Right renal pelvis (tissue), 4 donors: ENCODE measurements around the gene RGS7. TPM values are rescaled to one million over a fixed set of nuclear protein-coding genes. Genes with fewer than 3 reads are reported as not detected.
"Not testable (repeated sequence)": the region's sequence is repeated elsewhere in the genome, so short reads cannot be mapped to it uniquely, and the experiment has no call there.

Experiments
- DNase-seq, 4 donors: peaks; one replicate each; pipeline ENCODE4 v3.0.0-alpha.2; 2013; ENCODE audit warnings: low read depth in 4 of 4, low spot score in 3 of 4, missing footprints in 1 of 4
- polyA plus RNA-seq, 4 donors: library from polyadenylated mRNA; unstranded; fragments of 120-200 nt; gene quantifications; one replicate each; pipeline ENCODE4 v1.2.1, GENCODE V29; 2013; ENCODE audit not compliant: insufficient read length in 4 of 4

RGS7 gene
- polyA plus RNA-seq, 4 donors = 5.3 to 6.5 (median 6.2) TPM

GRCh38 chr1:240806200-240806745 lies 550.7 kb downstream of the RGS7 start:
- no peak for DNase-seq

DNA sequence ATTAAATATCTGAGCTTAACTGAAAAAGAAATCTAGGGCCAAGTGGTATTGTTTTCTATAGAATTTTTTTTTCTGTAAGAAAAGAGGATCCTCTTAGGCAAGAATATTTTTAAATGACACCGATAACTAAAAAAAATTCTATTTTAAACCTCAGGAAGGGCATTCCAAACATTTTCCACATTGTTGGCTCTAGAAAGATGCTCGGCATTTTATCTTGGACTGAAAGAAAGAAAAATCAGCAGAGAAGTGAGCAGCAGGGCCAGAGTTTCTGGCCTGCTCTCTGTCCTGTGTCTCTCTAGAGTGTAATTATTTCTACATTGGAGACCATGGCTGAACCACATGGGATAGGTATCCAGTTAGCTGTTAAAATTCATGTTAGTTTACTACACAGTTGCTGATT lies 552.5 kb downstream of the RGS7 start:
- no peak for DNase-seq

- no peak for DNase-seq
Measured at GRCh38 chr1:240803151-240803550, 553.9 kb downstream of the RGS7 start.

DNA sequence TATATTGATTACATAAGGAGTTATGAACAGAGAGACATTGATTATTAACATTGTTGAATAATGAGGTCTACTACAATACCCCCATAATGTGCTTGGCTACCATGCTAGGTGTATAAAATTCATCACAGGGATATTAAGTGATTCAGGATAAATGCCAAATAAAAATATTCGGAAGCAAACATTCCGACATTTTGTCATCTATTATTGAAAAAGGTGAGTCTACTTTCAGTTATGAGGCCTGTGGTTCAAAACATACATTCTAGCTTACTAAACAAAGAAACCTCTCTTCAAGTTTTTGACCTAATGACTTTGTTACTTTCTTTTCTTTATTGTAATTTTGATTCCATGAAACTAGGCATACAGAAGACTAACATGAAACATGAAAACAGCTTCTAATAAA lies 554.7 kb downstream of the RGS7 start:
- DNase-seq = no peak

- no peak for DNase-seq
Measured at GRCh38 chr1:240801442-240801841, 555.6 kb downstream of the RGS7 start.

- no peak for DNase-seq
Measured at GRCh38 chr1:240800291-240800690, 556.7 kb downstream of the RGS7 start.

DNA sequence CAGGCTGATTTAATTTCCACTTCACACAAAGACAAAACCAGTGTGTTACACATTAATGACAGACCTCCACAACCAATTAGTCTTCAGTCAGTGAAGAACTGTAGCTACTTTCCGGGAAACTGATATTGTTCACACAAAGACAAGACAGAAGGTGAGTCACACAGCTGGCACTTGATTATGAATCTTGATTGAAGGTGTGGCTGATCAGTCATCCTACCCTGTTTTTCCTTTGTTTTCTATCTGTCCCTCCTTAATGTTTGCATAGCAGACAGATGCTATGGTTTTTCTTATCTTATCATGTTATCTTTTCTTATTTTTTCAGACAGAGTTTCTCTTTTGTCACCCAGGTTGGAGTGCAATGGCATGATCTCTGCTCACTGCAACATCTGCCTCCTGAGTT lies 560.0 kb downstream of the RGS7 start:
- DNase-seq = no peak

DNA sequence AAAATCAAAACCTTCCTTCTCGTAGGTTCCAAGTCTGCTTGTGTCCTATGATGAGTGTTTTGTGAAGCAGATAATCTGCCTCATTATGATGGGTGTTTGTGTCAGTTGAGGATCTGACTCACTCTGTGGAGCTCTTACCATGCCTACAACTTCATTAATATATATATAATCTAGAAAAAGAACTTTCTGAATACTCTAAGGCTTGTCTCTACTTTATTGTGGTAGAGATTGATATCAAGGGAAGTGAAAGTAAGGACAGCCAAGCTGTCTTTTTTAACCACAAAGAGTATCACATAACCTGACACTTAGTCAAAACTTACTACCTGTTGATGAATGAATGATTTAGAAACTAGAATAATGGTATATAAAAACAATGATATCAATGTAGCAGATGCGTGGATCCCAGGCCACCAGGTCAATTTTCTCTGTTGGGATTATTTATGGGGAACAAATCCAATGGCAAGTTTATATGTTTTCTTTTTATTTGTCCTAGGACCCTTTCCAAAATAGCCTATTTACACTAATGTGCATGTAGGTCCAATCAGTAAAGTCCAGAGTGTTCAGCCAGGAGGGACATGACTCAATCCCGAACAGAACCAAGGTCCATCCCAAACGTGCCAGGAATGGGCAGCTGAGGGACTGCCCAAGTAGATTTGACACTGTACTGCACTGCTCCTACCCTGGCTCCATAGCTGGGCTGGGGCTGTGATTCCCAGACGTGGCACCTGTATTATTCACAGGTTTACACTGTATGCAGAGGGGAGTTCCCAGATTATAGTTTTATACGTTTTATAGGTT lies 562.8 kb downstream of the RGS7 start:
- DNase-seq = no peak

GRCh38 chr1:240792915-240793529 lies 564.0 kb downstream of the RGS7 start:
- DNase-seq = no peak

DNA sequence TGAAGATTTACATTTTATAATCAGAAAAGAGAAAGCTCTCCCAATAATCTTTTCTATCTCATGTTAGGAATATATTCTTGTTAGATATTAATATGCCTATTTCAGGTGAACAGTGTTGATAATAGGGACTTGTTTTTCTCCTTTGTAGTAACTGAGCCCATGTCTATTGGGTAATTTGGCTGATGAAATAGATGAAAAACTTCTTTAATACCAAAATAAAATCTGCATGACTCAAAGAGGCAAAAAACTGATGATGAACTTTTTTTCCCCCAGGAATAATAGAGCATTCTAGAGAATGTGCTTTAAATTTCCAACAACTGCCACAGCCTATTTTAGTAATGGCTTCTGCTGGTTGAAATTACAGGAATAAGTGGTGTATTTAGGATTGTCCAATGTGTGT lies 566.1 kb downstream of the RGS7 start:
- DNase-seq = no peak

DNA sequence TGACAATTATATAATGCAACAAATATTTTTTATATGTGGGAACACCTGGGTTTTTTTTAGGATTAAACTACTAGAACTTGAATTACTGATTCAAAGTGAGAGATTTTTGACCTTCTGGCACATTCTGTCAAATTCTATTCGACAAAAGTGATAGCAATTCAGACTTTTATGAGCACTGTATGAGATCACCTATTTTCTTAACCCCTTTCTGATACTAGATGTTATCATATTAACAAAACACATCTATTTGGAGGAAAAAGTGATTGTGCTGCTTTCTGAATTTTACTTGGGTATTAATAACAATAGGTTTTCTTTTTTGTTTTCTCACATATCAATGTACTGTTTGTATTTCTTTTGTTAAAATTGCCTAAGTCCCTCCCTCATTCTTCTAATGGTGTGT lies 570.1 kb downstream of the RGS7 start:
- DNase-seq = no peak

DNA sequence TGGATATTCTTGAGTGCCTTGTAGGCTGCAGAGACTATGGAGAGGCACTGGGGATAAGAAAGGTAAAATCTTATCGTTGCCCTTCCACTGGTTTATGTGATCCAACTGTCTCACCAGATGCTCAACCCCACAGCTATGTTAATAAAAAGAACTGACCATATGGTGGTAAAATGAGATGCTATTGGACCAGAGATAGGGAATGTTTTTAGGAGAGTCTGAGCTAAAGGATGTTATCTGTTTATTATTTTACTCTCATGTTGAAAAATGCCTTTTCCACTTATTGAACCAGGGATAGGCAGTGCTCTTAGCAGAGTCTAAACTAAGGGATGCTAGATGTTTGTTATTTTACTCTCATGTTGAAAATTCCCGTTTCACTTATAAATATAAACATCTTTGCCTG lies 572.2 kb downstream of the RGS7 start:
- no peak for DNase-seq

DNA sequence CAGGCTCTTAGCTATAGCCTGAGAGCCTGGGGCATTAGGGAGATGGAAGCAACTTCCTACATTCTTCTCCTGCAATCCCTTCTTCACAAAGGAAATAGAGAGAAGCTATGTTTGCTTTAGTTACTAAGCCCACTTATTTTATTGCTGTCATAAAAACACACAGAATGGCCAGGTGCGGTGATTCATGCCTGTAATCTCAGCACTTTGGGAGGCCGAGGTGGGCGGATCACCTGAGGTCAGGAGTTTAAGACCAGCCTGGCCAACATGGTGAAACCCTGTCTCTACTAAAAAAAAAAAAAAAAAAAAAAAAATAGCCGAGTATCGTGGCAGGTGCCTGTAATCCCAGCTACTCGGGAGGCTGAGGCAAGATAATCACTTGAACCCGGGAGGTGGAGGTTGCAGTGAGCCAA lies 573.3 kb downstream of the RGS7 start:
- not testable (repeated sequence) for DNase-seq

DNA sequence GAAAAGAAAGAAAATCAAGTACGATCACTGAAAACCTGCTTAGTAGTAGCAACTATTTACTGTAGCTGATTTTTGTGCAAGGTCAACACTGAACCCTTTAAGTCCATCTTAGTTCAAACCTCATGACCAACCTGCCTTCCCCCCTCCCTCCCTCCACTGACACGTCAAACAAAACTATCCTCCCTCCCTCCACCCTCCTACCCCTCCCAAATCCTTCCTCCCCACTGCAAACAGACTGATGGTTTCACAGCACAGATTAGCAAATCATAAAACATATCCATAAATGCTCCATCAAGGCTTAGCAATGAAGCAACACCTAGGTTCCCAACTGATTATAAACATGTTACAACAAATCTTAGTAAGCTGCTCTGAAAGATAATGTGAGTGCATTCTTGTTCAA lies 580.8 kb downstream of the RGS7 start:
- no peak for DNase-seq

GRCh38 chr1:240772131-240772530 lies 584.9 kb downstream of the RGS7 start:
- DNase-seq = no peak

DNA sequence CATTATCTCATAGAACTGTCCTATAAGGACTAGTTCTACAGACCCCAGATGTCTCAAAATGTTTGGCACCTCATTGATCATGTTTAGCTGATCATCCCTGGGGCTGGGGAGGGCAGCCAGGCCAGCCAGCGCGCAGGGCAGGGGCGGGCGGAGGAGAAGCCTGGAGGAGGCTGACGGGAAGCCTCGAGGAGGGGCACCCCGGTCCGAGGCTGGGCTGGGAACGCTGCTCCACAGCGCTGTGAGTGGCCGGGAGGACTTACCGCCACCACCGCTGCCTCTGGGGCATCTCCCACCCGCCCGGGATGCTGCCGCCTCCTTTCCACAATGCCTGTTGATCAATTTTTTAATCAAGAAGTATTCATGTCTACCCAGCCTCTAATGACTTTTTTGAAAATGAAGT lies 585.6 kb downstream of the RGS7 start:
- DNase-seq = no peak

- no peak for DNase-seq
Measured at GRCh38 chr1:240768979-240769378, 588.0 kb downstream of the RGS7 start.

- no peak for DNase-seq
Measured at GRCh38 chr1:240766831-240767230, 590.2 kb downstream of the RGS7 start.

GRCh38 chr1:240765732-240766363 lies 591.2 kb downstream of the RGS7 start:
- no peak for DNase-seq

- no peak for DNase-seq
Measured at GRCh38 chr1:240763771-240764170, 593.2 kb downstream of the RGS7 start.

GRCh38 chr1:240763095-240763494 lies 593.9 kb downstream of the RGS7 start:
- DNase-seq = not testable (repeated sequence)
